Myocyte (in vitro differentiated cells): Measurements from ENCODE around the gene MYH9. TPM values are rescaled to one million over a fixed set of nuclear protein-coding genes. Genes with fewer than 3 reads are reported as not detected.
"Not testable (repeated sequence)": the region's sequence is repeated elsewhere in the genome, so short reads cannot be mapped to it uniquely, and the experiment has no call there.

Experiments
- DNase-seq: peaks from one replicate; pipeline ENCODE4 v3.0.0-alpha.2; 2012; ENCODE audit warnings: low read depth
- polyA plus RNA-seq: library from polyadenylated mRNA; unstranded; fragments of >200 nt; gene quantifications from one replicate; pipeline ENCODE4 v1.2.1, GENCODE V29; 2012; ENCODE audit warnings: missing spikeins
- total RNA-seq: library from RNA; depleted of rRNA; stranded (reverse); fragments of >200 nt; gene quantifications from 2 replicates; pipeline ENCODE4 v1.2.3, GENCODE V29; 2014

The MYH9 gene
- 242 and 315 TPM in 2 replicates for total RNA-seq
- 878 TPM for polyA plus RNA-seq

GRCh38 chr22:36387959-36388726, at the start of gene MYH9:
Gene MYH9 (minus strand): TSS chr22:36387967. CDS start chr22:36349236, 38,731 bp downstream.
- peak; percentile 100 for DNase-seq

- DNase-seq = no peak
These were observed 48.0 kb upstream of the MYH9 start for GRCh38 chr22:36435516-36436415.

GRCh38 chr22:36433318-36434231, 45.8 kb upstream of the MYH9 start:
- peak; percentile 68 for DNase-seq

- peak; percentile 90 for DNase-seq
These were observed 45.0 kb upstream of the MYH9 start for GRCh38 chr22:36432592-36433317.

- no peak for DNase-seq
These were observed 44.2 kb upstream of the MYH9 start for GRCh38 chr22:36431977-36432376.

- DNase-seq = peak; percentile 33
These were observed 43.1 kb upstream of the MYH9 start for GRCh38 chr22:36430863-36431262.

- DNase-seq = not testable (repeated sequence)
These were observed 40.2 kb upstream of the MYH9 start for GRCh38 chr22:36427952-36428351.

GRCh38 chr22:36425977-36426523, 38.3 kb upstream of the MYH9 start:
- DNase-seq = peak; percentile 34

- no peak for DNase-seq
These were observed 37.3 kb upstream of the MYH9 start for GRCh38 chr22:36424901-36425579.

- not testable (repeated sequence) for DNase-seq
These were observed 36.7 kb upstream of the MYH9 start for GRCh38 chr22:36424466-36424865.

GRCh38 chr22:36423461-36424404, 36.0 kb upstream of the MYH9 start:
- DNase-seq = no peak

- DNase-seq = no peak
These were observed 34.7 kb upstream of the MYH9 start for GRCh38 chr22:36422287-36423014.

GRCh38 chr22:36419912-36420882, 32.4 kb upstream of the MYH9 start:
- peak; percentile 86 for DNase-seq

GRCh38 chr22:36419177-36419911, 31.6 kb upstream of the MYH9 start:
- DNase-seq = peak; percentile 46

GRCh38 chr22:36417281-36417686, 29.5 kb upstream of the MYH9 start:
- DNase-seq = no peak
